Esophagus muscularis mucosa (tissue), 4 donors: ENCODE results near the gene NEUROG3. TPM values are rescaled to one million over a fixed set of nuclear protein-coding genes. Genes with fewer than 3 reads are reported as not detected.

ENCODE experiments used
- DNase-seq: peaks from one replicate; pipeline ENCODE4 v3.0.0-alpha.2; 2017; ENCODE audit errors: extremely low spot score
- H3K27ac ChIP-seq, 4 donors: fragments of 200-600 bp; sonication (generic); replicated peaks in 1 of 4; 1 replicate in 3 of 4; 2 replicates in 1 of 4; pipeline ENCODE4 v1.5.1; 2016 to 2019; ENCODE audit warnings: mild to moderate bottlenecking in 1 of 4
- H3K27me3 ChIP-seq, 4 donors: fragments of 200-600 bp; sonication (generic); one replicate each; pipeline versions ENCODE4 v1.5.1 to v1.6.0; 2016 to 2019
- H3K36me3 ChIP-seq, 4 donors: fragments of 200-600 bp; sonication (generic); one replicate each; pipeline ENCODE4 v1.5.1; 2016 to 2019
- H3K4me1 ChIP-seq, 4 donors: fragments of 200-600 bp; sonication (generic); one replicate each; pipeline ENCODE4 v1.5.1; 2016 to 2019
- H3K4me3 ChIP-seq, 4 donors: fragments of 200-600 bp; sonication (generic); 1 replicate in 2 of 4; 2 replicates in 2 of 4; pipeline ENCODE4 v1.5.1; 2016 to 2019; ENCODE audit warnings: mild to moderate bottlenecking in 4 of 4, moderate library complexity in 1 of 4
- H3K9me3 ChIP-seq, 4 donors: fragments of 200-600 bp; sonication (generic); 1 replicate in 3 of 4; 2 replicates in 1 of 4; pipeline ENCODE4 v1.5.1; 2016 to 2019
- EP300 ChIP-seq: sonication (generic); formaldehyde crosslinking; IDR thresholded peaks from one replicate; pipeline ENCODE4 v1.6.1; 2017; ENCODE audit warnings: antibody characterized with exemption
- POLR2A ChIP-seq: fragments of 450-650 bp; IDR thresholded peaks from one replicate; pipeline ENCODE4 v1.6.1; 2017; ENCODE audit warnings: antibody characterized with exemption, moderate library complexity, mild to moderate bottlenecking, low read depth
- POLR2AphosphoS5 ChIP-seq, 2 donors: sonication (generic); formaldehyde crosslinking; IDR thresholded peaks; one replicate each; pipeline ENCODE4 v1.6.1; 2017; ENCODE audit warnings: antibody characterized with exemption in 2 of 2
- WGBS: methylation state at CpG from one replicate; pipeline ENCODE4 v1.1.5; 2018; 5-methylcytosine and 5-hydroxymethylcytosine counted together
- intact Hi-C: fragments of 100-400 bp; cut with DNase I; formaldehyde crosslinking; loops from one replicate; pipeline ENCODE4 v1.15.1; 2023
- total RNA-seq, 4 donors: library from RNA; depleted of rRNA; stranded (reverse); fragments of >200 nt; gene quantifications; one replicate each; pipeline versions ENCODE4 v1.1.0 to v1.2.1, GENCODE V29; 2016
- TF ChIP-seq, protein P1 (sequence below), 3 experiments: fragments of 200-600 bp in 2 of 3; fragments of 450-650 bp in 1 of 3; sonication (generic) in 2 of 3; IDR thresholded peaks; one replicate each; pipeline ENCODE4 v1.5.1; 2017 to 2019; ENCODE audit warnings: antibody characterized with exemption in 3 of 3, mild to moderate bottlenecking in 2 of 3, moderate library complexity in 1 of 3

The NEUROG3 gene
- total RNA-seq = under 1 TPM in 1 of 4 donors, not detected in 3; 0.66 TPM

DNA sequence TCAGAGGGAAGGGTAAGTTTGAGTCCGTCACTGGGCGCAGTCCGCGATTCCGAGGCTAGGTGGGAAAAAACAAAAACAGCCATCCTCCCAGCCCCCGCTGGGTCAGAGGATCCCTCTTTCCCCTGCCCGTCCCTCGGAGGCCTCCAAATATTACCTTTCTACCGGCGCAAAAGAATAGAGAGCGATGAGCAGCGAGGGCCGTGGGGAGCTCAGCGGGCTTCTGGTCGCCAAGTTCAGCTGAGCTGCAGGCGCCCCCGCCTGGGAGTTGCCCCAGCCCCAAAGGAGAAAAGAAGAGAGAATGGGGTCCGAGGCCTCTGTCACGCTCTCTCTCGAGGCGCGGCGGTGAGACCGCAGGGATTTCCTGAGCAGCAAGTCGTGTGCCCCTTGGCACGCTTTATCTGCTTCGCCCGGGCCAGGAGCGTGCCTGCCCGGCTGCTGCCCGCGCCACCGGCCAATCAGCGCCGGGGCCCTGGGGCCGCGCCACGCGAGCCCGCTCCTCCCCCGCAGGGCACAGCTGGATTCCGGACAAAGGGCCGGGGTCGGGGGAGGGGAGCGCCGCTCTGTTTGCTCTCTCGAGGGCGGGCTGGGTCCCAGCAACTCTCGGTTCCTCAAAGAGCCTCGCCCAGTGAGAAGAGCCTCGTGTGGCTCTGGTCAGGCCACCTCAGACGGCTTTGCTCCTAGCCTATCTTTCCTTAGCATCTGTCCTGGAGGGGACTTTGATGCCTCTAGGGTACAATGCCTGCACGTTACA, at the start of gene NEUROG3:
Gene NEUROG3 (minus strand): TSS at position 367 of the 751 bp plus-strand sequence. CDS start 379 bp downstream, outside the sequence.
- Histone ChIP-seq H3K27ac (no peak within 1 kb of the TSS), H3K4me1 (peaks cover 5 to 42% (median 34%) of the 10 kb centered on the region in 4 donors), H3K36me3 (no peaks in the 10 kb centered on the region), H3K4me3 (peak within 1 kb of the TSS; percentile 31 to 41 (median 38)), H3K9me3 (no peaks in the 10 kb centered on the region), H3K27me3 (peaks cover 0 to 99% (median 56%) of the 10 kb centered on the region in 4 donors)
- 2% methylated on average over 13 of the region's 53 CpGs for WGBS
- TF ChIP-seq EP300 = no peak
- TF ChIP-seq, protein P1, sequence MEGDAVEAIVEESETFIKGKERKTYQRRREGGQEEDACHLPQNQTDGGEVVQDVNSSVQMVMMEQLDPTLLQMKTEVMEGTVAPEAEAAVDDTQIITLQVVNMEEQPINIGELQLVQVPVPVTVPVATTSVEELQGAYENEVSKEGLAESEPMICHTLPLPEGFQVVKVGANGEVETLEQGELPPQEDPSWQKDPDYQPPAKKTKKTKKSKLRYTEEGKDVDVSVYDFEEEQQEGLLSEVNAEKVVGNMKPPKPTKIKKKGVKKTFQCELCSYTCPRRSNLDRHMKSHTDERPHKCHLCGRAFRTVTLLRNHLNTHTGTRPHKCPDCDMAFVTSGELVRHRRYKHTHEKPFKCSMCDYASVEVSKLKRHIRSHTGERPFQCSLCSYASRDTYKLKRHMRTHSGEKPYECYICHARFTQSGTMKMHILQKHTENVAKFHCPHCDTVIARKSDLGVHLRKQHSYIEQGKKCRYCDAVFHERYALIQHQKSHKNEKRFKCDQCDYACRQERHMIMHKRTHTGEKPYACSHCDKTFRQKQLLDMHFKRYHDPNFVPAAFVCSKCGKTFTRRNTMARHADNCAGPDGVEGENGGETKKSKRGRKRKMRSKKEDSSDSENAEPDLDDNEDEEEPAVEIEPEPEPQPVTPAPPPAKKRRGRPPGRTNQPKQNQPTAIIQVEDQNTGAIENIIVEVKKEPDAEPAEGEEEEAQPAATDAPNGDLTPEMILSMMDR (IDR thresholded peaks at IDR 0.05) = no peak
- no peak for TF ChIP-seq POLR2AphosphoS5 (IDR thresholded peaks at IDR 0.05)
- TF ChIP-seq POLR2A = no peak
- intact Hi-C loops = no loop called here
- DNase-seq = no peak

DNA sequence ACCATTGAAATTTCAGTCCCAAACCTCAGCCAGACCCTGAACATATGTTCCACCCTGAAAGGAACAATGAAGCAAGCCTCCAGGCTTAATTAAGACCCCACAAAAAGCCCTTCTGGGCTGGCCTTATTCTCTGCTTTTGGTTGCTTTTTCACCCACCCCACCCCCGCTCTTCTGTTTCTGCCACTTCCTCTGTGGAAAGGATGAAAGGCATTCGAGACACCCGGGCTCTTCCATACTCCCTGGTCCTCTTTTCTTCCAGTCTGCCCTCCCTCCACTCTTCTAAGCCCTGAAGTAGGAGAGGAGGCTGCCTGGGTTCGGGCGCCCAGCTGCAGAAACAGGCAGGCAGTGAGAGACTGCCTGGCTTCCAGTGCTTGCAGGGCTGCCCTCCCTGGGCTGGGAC, 47.4 kb upstream of the NEUROG3 start:
- H3K4me1 ChIP-seq = no peaks in the 10 kb centered on the region
- 51% methylated on average over 5 of the region's 5 CpGs for WGBS
- no peak for TF ChIP-seq POLR2A
- TF ChIP-seq, protein P1 (IDR thresholded peaks at IDR 0.05) = no peak
- TF ChIP-seq POLR2AphosphoS5 (IDR thresholded peaks at IDR 0.05) = no peak
- no peak for TF ChIP-seq EP300
- H3K4me3 ChIP-seq = no peak overlapping the region
- H3K9me3 ChIP-seq = no peaks in the 10 kb centered on the region
- no peak overlapping the region for H3K27ac ChIP-seq
- H3K36me3 ChIP-seq = no peaks in the 10 kb centered on the region
- intact Hi-C loops = no loop called here
- no peak for DNase-seq
- peaks cover 0 to 10% (median 0%) of the 10 kb centered on the region in 4 donors for H3K27me3 ChIP-seq

- no peaks in the 10 kb centered on the region for H3K4me1 ChIP-seq
- peaks cover 0 to 10% (median 0%) of the 10 kb centered on the region in 4 donors for H3K27me3 ChIP-seq
- H3K4me3 ChIP-seq = no peak overlapping the region
- no peaks in the 10 kb centered on the region for H3K36me3 ChIP-seq
- intact Hi-C loops = no loop called here
- WGBS = 85% methylated on average over 7 of the region's 7 CpGs
- TF ChIP-seq POLR2AphosphoS5 (IDR thresholded peaks at IDR 0.05) = no peak
- TF ChIP-seq POLR2A = no peak
- TF ChIP-seq, protein P1 (IDR thresholded peaks at IDR 0.05) = no peak
- TF ChIP-seq EP300 = no peak
- H3K27ac ChIP-seq = no peak overlapping the region
- DNase-seq = no peak
- H3K9me3 ChIP-seq = no peaks in the 10 kb centered on the region
These were observed 46.4 kb upstream of the NEUROG3 start for GRCh38 chr10:69619626-69620025.

DNA sequence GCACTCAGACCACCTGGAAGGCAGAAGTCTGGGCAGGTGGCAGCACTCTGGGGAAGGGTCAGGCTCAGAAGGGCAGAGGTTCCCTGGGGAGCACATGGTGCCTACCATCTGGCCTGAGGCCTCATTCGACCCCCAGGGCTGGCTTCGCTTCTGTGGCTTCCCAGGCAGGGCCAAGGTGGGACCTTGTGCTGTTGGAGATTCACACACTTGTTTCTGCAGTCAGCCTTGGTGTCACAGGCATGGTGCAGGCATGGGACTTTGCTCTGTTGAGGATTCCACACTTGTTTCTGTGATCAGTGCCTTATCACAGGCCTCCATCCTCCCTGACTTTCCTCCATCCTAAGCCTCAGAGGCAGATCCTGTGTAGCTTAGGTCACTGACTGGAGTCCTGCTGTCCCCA, 45.5 kb upstream of the NEUROG3 start:
- no peaks in the 10 kb centered on the region for H3K36me3 ChIP-seq
- DNase-seq = peak; percentile 83
- no peak overlapping the region for H3K4me3 ChIP-seq
- WGBS = 94% methylated on average over 2 of the region's 2 CpGs
- H3K4me1 ChIP-seq = no peaks in the 10 kb centered on the region
- H3K27ac ChIP-seq = no peak overlapping the region
- TF ChIP-seq EP300 (no peak), POLR2AphosphoS5 (IDR thresholded peaks at IDR 0.05) (no peak), POLR2A (no peak)
- TF ChIP-seq, protein P1 (IDR thresholded peaks at IDR 0.05) = no peak
- H3K27me3 ChIP-seq = peaks cover 0 to 10% (median 0%) of the 10 kb centered on the region in 4 donors
- H3K9me3 ChIP-seq = no peaks in the 10 kb centered on the region
- intact Hi-C loops = no loop called here
